HK-2 (cell line): ENCODE data around the gene SPR.

Experiments
- DNase-seq: peaks from one replicate; pipeline ENCODE4 v3.0.0-alpha.2; 2018; ENCODE audit not compliant: unreplicated experiment

SPR gene

GRCh38 chr2:72931280-72931910 is 44.2 kb downstream of the SPR start:
- DNase-seq: peak; percentile 80

GRCh38 chr2:72932045-72932740 is 45.0 kb downstream of the SPR start:
- DNase-seq: peak; percentile 21

GRCh38 chr2:72932805-72933204 is 45.6 kb downstream of the SPR start:
- DNase-seq: no peak

- DNase-seq: no peak
Measured at GRCh38 chr2:72933207-72933606, 46.0 kb downstream of the SPR start.

GRCh38 chr2:72933646-72934151 is 46.5 kb downstream of the SPR start:
- no peak for DNase-seq

- peak; percentile 58 for DNase-seq
Measured at GRCh38 chr2:72934683-72935610, 47.7 kb downstream of the SPR start.

GRCh38 chr2:72935611-72935957 is 48.4 kb downstream of the SPR start:
- DNase-seq: no peak

- DNase-seq: no peak
Measured at GRCh38 chr2:72936660-72937355, 49.6 kb downstream of the SPR start.

- no peak for DNase-seq
Measured at GRCh38 chr2:72937356-72937669, 50.1 kb downstream of the SPR start.

GRCh38 chr2:72938455-72938854 is 51.2 kb downstream of the SPR start:
- DNase-seq: no peak

GRCh38 chr2:72940361-72940760 is 53.2 kb downstream of the SPR start:
- no peak for DNase-seq

- peak; percentile 56 for DNase-seq
Measured at GRCh38 chr2:72940786-72941185, 53.6 kb downstream of the SPR start.
